GM21723 (cell line): ENCODE data around the gene DOK5.

Experiments used
- ATAC-seq: cut with Tn5 transposase; IDR thresholded peaks from one replicate; pipeline ENCODE4 v1.9.1; 2021; ENCODE audit warnings: mild to moderate bottlenecking, moderate library complexity; ENCODE audit not compliant: unreplicated experiment

The DOK5 gene

GRCh38 chr20:54510541-54511129 is 35.2 kb downstream of the DOK5 start:
- no peak for ATAC-seq

GRCh38 chr20:54512694-54513093 is 37.3 kb downstream of the DOK5 start:
- no peak for ATAC-seq

GRCh38 chr20:54514028-54514607 is 38.7 kb downstream of the DOK5 start:
- ATAC-seq, result no peak

- ATAC-seq, result no peak
Measured at GRCh38 chr20:54515793-54516628, 40.6 kb downstream of the DOK5 start.

GRCh38 chr20:54517241-54517975 is 42.0 kb downstream of the DOK5 start:
- ATAC-seq, result no peak

- ATAC-seq, result no peak
Measured at GRCh38 chr20:54524849-54525248, 49.5 kb downstream of the DOK5 start.

- ATAC-seq, result no peak
Measured at GRCh38 chr20:54525916-54526590, 50.7 kb downstream of the DOK5 start.

GRCh38 chr20:54526801-54527200 is 51.4 kb downstream of the DOK5 start:
- ATAC-seq, result no peak

GRCh38 chr20:54532573-54532972 is 57.2 kb downstream of the DOK5 start:
- ATAC-seq, result no peak

- no peak for ATAC-seq
Measured at GRCh38 chr20:54534101-54534500, 58.7 kb downstream of the DOK5 start.

- no peak for ATAC-seq
Measured at GRCh38 chr20:54535033-54535432, 59.6 kb downstream of the DOK5 start.

- ATAC-seq, result no peak
Measured at GRCh38 chr20:54535746-54536145, 60.4 kb downstream of the DOK5 start.

GRCh38 chr20:54539521-54540046 is 64.2 kb downstream of the DOK5 start:
- ATAC-seq, result no peak

- ATAC-seq, result no peak
Measured at GRCh38 chr20:54543369-54543768, 68.0 kb downstream of the DOK5 start.

- ATAC-seq, result no peak
Measured at GRCh38 chr20:54545676-54546358, 70.4 kb downstream of the DOK5 start.

GRCh38 chr20:54548849-54549248 is 73.5 kb downstream of the DOK5 start:
- no peak for ATAC-seq

GRCh38 chr20:54549658-54550326 is 74.4 kb downstream of the DOK5 start:
- ATAC-seq, result no peak

GRCh38 chr20:54550776-54551396 is 75.5 kb downstream of the DOK5 start:
- no peak for ATAC-seq

GRCh38 chr20:54554006-54554405 is 78.6 kb downstream of the DOK5 start:
- no peak for ATAC-seq
